Heart left ventricle (tissue), 16 donors: ENCODE data around the gene NUP210. TPM values are rescaled to one million over a fixed set of nuclear protein-coding genes. Genes with fewer than 3 reads are reported as not detected.

Source experiments
- ATAC-seq, 4 donors: fragments of 200-7000 bp; cut with Tn5 transposase; one replicate each; pipeline ENCODE4 v1.9.1; 2020 to 2022; ENCODE audit warnings: moderate library complexity in 4 of 4, mild to moderate bottlenecking in 3 of 4, moderate number of reproducible peaks in 1 of 4
- DNase-seq, 5 donors: peaks; one replicate each; pipeline ENCODE4 v3.0.0-alpha.2; 2020
- H3K27ac ChIP-seq, 12 donors: fragments of 200-600 bp; sonication (generic) in 4 of 12; one replicate each; pipeline versions ENCODE4 v1.5.0 to v1.8.0; 2016 to 2022; ENCODE audit warnings: mild to moderate bottlenecking in 2 of 12
- H3K27me3 ChIP-seq, 9 donors: fragments of 200-600 bp; sonication (generic) in 2 of 9; one replicate each; pipeline versions ENCODE4 v1.5.1 to v1.8.0; 2016 to 2022; ENCODE audit warnings: mild to moderate bottlenecking in 3 of 9
- H3K36me3 ChIP-seq, 9 donors: fragments of 200-600 bp; sonication (generic) in 2 of 9; one replicate each; pipeline versions ENCODE4 v1.5.0 to v1.8.0; 2018 to 2022; ENCODE audit warnings: mild to moderate bottlenecking in 2 of 9
- H3K4me1 ChIP-seq, 12 donors: fragments of 200-600 bp; sonication (generic) in 4 of 12; one replicate each; pipeline versions ENCODE4 v1.5.0 to v1.8.0; 2016 to 2022; ENCODE audit warnings: mild to moderate bottlenecking in 3 of 12
- H3K4me3 ChIP-seq, 12 donors: fragments of 200-600 bp; sonication (generic) in 4 of 12; one replicate each; pipeline versions ENCODE4 v1.5.0 to v1.8.0; 2017 to 2022; ENCODE audit warnings: mild to moderate bottlenecking in 9 of 12, moderate library complexity in 4 of 12
- H3K9me3 ChIP-seq, 12 donors: fragments of 200-600 bp; sonication (generic) in 4 of 12; one replicate each; pipeline versions ENCODE4 v1.5.0 to v1.8.0; 2016 to 2022; ENCODE audit warnings: mild to moderate bottlenecking in 1 of 12
- CTCF ChIP-seq, 12 donors: fragments of 200-600 bp; sonication (generic) in 4 of 12; IDR thresholded peaks; one replicate each; pipeline versions ENCODE4 v1.5.0 to v1.8.0; 2018 to 2022; ENCODE audit warnings: antibody characterized with exemption in 12 of 12, mild to moderate bottlenecking in 5 of 12
- POLR2A ChIP-seq, 2 donors: fragments of 450-650 bp; IDR thresholded peaks; one replicate each; pipeline ENCODE4 v1.6.1; 2017; ENCODE audit warnings: antibody characterized with exemption in 2 of 2, mild to moderate bottlenecking in 2 of 2, moderate library complexity in 2 of 2
- WGBS, 4 donors: extraction: QIAGEN DNeasy Blood & Tissue Kit in 2 of 4; methylation state at CpG; one replicate each; pipeline versions ENCODE4 v1.1.5 to v1.1.7; 2013 to 2018; 5-methylcytosine and 5-hydroxymethylcytosine counted together
- intact Hi-C, 10 donors: fragments of 100-400 bp; cut with DNase I; formaldehyde crosslinking; loops; one replicate each; pipeline versions ENCODE4 v1.11.1 to v1.14.2; 2022
- polyA plus RNA-seq, 2 donors: library from polyadenylated mRNA; stranded (reverse); fragments of 200-250 nt; gene quantifications; one replicate each; pipeline ENCODE4 v1.2.3, GENCODE V29; 2013
- total RNA-seq, 9 donors: library from RNA; depleted of rRNA in 2 of 9; stranded (reverse); fragments of >200 nt in 2 of 9; fragmentation: NEBNext Ultra II Directional in 3 of 9; extraction: Animal tissue kit (Norgen Biotek cat#: 25700) in 3 of 9; gene quantifications; one replicate each; pipeline versions ENCODE4 v1.1.0 to v1.2.4, GENCODE V29; 2016 to 2023
- donor health status: ischemic (EF 13 %, LVEDD 7.1; RV severe dilation, severe dysfunction).
- donor health status: healthy with polysubstance abuse.
- donor health status: DM: no; HTN: yes; CAD: no.
- donor health status: DM: no; HTN: no; CAD: no.
- donor health status: ischemic (EF 25% LVEDD 6.9; RV normal size, moderate dysfunction).
- donor health status: ischemic (EF 25% LVEDD 5.7; RV mildly dilated, moderate dysfunction).
- donor health status: healthy.
- donor health status: DM: yes; HTN: yes; CAD: no.
- donor health status: ischemic (EF 35%, LVEDD 5.7; RV mildly dilated, moderate dysfunction).
- donor health status: nonischemic (EF 11% LVEDD 7.7; RV severe dilation, severe dysfunction).
- donor health status: DM: yes; HTN: yes; CAD: no.
- donor health status: PGD.
- donor health status: ischemic (EF 29% LVEDD 5.4; RV normal size, mild dysfunction).
- donor health status: nonischemic (EF 23%, LVEDD 6.1; RV moderate dilation, normal function).

Gene NUP210
- total and polyA plus RNA-seq, 11 donors, result 1.3 to 9.7 (median 2.6) TPM

DNA sequence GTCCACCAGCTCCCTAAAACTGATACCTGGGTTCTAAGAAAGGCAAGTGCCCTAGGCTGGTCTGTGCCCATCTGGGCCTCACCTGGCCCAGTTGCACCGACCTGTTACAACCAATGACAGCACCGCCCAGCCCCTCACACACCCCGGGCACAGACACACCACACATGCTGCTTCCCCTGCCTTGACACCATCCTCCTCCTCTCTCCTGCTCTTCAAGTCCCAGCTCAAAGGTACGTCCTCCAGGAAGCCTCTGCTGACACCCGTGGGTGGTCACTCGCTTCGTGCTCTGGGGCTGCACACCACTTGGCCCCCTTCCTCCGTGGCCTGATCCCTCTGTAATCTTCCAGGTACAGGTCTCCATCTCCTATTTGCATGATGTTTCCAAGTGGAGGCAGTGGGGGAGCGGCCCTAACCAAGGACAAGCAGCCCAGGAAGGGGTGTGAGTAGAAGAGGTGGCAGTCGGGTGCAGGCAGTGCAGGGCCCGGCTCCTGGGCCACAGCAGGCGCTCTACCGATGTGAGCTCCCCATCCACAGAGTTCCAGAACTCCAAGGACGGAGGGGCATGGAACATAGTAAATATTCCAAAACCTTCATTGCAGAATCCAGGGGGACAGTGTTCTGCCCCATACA, 144.6 kb downstream of the NUP210 start:
- peaks cover 0 to 4% (median 0%) of the 10 kb centered on the region in 12 donors for H3K9me3 ChIP-seq
- peaks cover 0 to 2% (median 0%) of the 10 kb centered on the region in 9 donors for H3K27me3 ChIP-seq
- intact Hi-C loops, result no loop called here
- H3K36me3 ChIP-seq, result no peaks in the 10 kb centered on the region
- 85 to 92% (median 90%) methylated on average over 14 of the region's 14 CpGs for WGBS, 4 donors
- ATAC-seq, result no peak
- DNase-seq, result no peak
- TF ChIP-seq CTCF (IDR thresholded peaks at IDR 0.05) (no peak), POLR2A (IDR thresholded peaks at IDR 0.05) (no peak)
- H3K27ac ChIP-seq, result no peak overlapping the region
- H3K4me1 ChIP-seq, result peaks cover 0 to 12% (median under 1%) of the 10 kb centered on the region in 12 donors
- H3K4me3 ChIP-seq, result no peak overlapping the region

DNA sequence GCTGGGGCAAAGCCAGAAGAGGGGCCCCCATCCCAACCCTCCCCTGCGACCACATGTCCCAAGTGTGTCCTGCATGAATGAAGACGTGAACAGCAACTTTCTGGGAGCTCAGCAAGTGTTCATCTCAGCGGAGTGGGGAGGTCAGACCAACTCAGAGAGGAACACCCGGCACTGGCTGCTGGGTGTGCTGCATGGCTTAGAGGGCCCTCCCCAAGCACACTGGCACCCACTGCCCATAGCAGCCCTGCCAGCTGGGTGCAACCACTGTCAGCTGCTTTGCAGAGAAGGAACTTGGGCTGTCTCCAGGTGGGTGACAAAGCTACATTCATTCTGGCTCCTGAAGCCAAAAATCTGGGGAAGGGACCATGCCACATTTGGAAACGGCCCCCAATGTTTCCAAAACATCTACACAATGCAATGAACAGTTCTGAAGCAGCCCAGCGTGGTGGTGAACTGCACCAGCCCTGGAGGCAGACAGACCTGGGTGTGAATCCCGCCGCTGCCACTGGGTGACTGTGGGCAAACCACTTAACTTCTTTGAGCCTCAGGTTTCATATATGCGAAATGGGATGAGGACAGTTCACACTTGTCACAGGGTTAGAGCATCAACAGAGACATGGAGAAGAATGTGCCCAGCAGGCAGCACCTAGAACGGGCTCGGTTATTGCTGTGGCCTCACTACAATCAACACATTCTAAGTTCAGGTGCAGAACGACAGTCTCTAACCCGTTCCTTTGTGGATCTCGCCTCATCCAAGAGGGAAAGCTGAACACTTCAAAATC, 145.4 kb downstream of the NUP210 start:
- Histone ChIP-seq H3K4me3 (no peak overlapping the region), H3K27me3 (no peaks in the 10 kb centered on the region), H3K36me3 (no peaks in the 10 kb centered on the region), H3K4me1 (peaks cover 0 to 12% (median 0%) of the 10 kb centered on the region in 12 donors), H3K27ac (no peak overlapping the region), H3K9me3 (peaks cover 0 to 12% (median 0%) of the 10 kb centered on the region in 12 donors)
- ATAC-seq (no peak), DNase-seq (no peak)
- 87 to 95% (median 93%) methylated on average over 10 to 14 of the region's 14 CpGs for WGBS, 4 donors
- TF ChIP-seq POLR2A (IDR thresholded peaks at IDR 0.05), result no peak
- intact Hi-C loops, result no loop called here

- H3K4me3 ChIP-seq, result no peak overlapping the region
- H3K27ac ChIP-seq, result no peak overlapping the region
- no peak for TF ChIP-seq CTCF (IDR thresholded peaks at IDR 0.05)
- no peak for TF ChIP-seq POLR2A (IDR thresholded peaks at IDR 0.05)
- H3K36me3 ChIP-seq, result no peaks in the 10 kb centered on the region
- WGBS, 4 donors, result 72 to 76% (median 74%) methylated on average over 9 to 13 of the region's 13 CpGs
- peaks cover 0 to 15% (median 0%) of the 10 kb centered on the region in 12 donors for H3K9me3 ChIP-seq
- no peaks in the 10 kb centered on the region for H3K27me3 ChIP-seq
- DNase-seq (no peak), ATAC-seq (no peak)
- intact Hi-C loops, result no loop called here
- H3K4me1 ChIP-seq, result peaks cover 0 to 12% (median 0%) of the 10 kb centered on the region in 12 donors
Observed at GRCh38 chr3:13274125-13274524, 146.0 kb downstream of the NUP210 start.

GRCh38 chr3:13273604-13274105, 146.5 kb downstream of the NUP210 start:
- intact Hi-C loops, result no loop called here
- H3K4me3 ChIP-seq, result no peak overlapping the region
- peaks cover 0 to 12% (median 0%) of the 10 kb centered on the region in 12 donors for H3K4me1 ChIP-seq
- 78 to 94% (median 92%) methylated on average over 6 of the region's 6 CpGs for WGBS, 4 donors
- H3K9me3 ChIP-seq, result peaks cover 0 to 15% (median 0%) of the 10 kb centered on the region in 12 donors
- no peak overlapping the region for H3K27ac ChIP-seq
- no peak for ATAC-seq
- no peak for DNase-seq
- H3K27me3 ChIP-seq, result no peaks in the 10 kb centered on the region
- TF ChIP-seq POLR2A (IDR thresholded peaks at IDR 0.05) (no peak), CTCF (IDR thresholded peaks at IDR 0.05) (no peak)
- no peaks in the 10 kb centered on the region for H3K36me3 ChIP-seq
